MCF 10A (cell line): ENCODE measurements around the gene MORN1. TPM values are rescaled to one million over a fixed set of nuclear protein-coding genes. Genes with fewer than 3 reads are reported as not detected.

Experiments used
- BruUV-seq: library from RNA; stranded (reverse); fragments of 400-500 nt; replicated peaks from 2 replicates; lab custom pipeline; 2021; lab: Mats Ljungman, UMichigan
- CTCF ChIA-PET: fragments of 300-600 bp; sonication (Branson Sonifier 250); formaldehyde crosslinking; extraction: SDS; loops from one replicate; lab custom pipeline; 2021; ENCODE audit warnings: antibody characterized with exemption, inconsistent platforms; lab: Yijun Ruan, JAX
- POLR2A ChIA-PET: fragments of 300-600, 350-650 bp; sonication (Branson Sonifier 250); formaldehyde crosslinking; extraction: SDS; loops from one replicate; lab custom pipeline; 2020; ENCODE audit warnings: antibody characterized with exemption, inconsistent platforms; lab: Yijun Ruan, JAX
- DNase-seq: peaks from one replicate; pipeline ENCODE4 v3.0.0-alpha.2; 2018; ENCODE audit not compliant: unreplicated experiment
- H3K27ac Mint-ChIP-seq: one replicate; pipeline ENCODE4 v1.8.0; 2022; ENCODE audit warnings: mild to moderate bottlenecking, low read depth, mixed read lengths; ENCODE audit not compliant: unreplicated experiment
- H3K27me3 Mint-ChIP-seq: one replicate; pipeline ENCODE4 v1.8.0; 2022; ENCODE audit warnings: mixed read lengths; ENCODE audit not compliant: insufficient read depth, unreplicated experiment
- H3K36me3 Mint-ChIP-seq: one replicate; pipeline ENCODE4 v1.8.0; 2022; ENCODE audit warnings: mild to moderate bottlenecking, moderate library complexity, mixed read lengths; ENCODE audit not compliant: insufficient read depth, unreplicated experiment
- H3K4me1 Mint-ChIP-seq: one replicate; pipeline ENCODE4 v1.8.0; 2022; ENCODE audit warnings: mixed read lengths; ENCODE audit not compliant: insufficient read depth, unreplicated experiment
- H3K4me3 Mint-ChIP-seq: one replicate; pipeline ENCODE4 v1.8.0; 2022; ENCODE audit warnings: mild to moderate bottlenecking, moderate library complexity, mixed read lengths; ENCODE audit not compliant: unreplicated experiment
- H3K9me3 Mint-ChIP-seq: one replicate; pipeline ENCODE4 v1.8.0; 2022; ENCODE audit warnings: mixed read lengths; ENCODE audit not compliant: unreplicated experiment
- intact Hi-C: fragments of 100-400 bp; cut with micrococcal nuclease; formaldehyde crosslinking; loops from 2 replicates; pipeline ENCODE4 v1.14.1; 2022
- total RNA-seq: library from RNA; stranded (reverse); gene quantifications from 2 replicates; pipeline ENCODE4 v1.2.3, GENCODE V29; 2022
- TF ChIP-seq, protein P1 (sequence below): fragments of 200-600 bp; IDR thresholded peaks from one replicate; pipeline ENCODE4 v1.8.0; 2022; ENCODE audit warnings: antibody characterized with exemption, mild to moderate bottlenecking; ENCODE audit not compliant: unreplicated experiment

The MORN1 gene
- total RNA-seq, 1 experiment from 2014 or later, result 19.4 TPM

DNA sequence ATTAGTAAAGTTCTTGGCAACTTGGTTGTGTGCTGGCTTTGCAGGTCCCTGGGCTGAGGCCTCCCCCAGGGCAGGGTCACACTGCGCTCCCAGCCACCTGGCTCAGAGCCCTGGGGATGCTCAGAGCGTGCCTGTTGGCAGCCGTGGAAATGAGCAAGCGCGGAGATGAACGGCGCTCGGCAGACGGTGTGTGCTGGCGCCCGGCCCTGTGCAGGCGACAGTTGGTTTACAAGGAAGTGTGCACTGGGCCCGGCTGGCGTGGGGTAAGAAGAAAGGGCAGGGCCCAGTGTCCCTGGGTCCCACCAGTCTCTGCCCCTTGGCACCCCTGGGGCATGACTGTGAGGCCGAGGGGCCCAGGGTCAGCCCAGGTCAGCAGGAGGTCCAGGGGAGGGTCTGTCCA is 46.7 kb upstream of the MORN1 start:
- ChIA-PET CTCF (no interaction called here), POLR2A (no interaction called here)
- H3K27me3 Mint-ChIP-seq, result no peaks in the 10 kb centered on the region
- H3K4me1 Mint-ChIP-seq, result no peaks in the 10 kb centered on the region
- H3K4me3 Mint-ChIP-seq, result no peak overlapping the region
- intact Hi-C loops, result no loop called here
- DNase-seq, result no peak
- H3K9me3 Mint-ChIP-seq, result no peaks in the 10 kb centered on the region
- H3K36me3 Mint-ChIP-seq, result peaks cover 15% of the 10 kb centered on the region
- TF ChIP-seq, protein P1, sequence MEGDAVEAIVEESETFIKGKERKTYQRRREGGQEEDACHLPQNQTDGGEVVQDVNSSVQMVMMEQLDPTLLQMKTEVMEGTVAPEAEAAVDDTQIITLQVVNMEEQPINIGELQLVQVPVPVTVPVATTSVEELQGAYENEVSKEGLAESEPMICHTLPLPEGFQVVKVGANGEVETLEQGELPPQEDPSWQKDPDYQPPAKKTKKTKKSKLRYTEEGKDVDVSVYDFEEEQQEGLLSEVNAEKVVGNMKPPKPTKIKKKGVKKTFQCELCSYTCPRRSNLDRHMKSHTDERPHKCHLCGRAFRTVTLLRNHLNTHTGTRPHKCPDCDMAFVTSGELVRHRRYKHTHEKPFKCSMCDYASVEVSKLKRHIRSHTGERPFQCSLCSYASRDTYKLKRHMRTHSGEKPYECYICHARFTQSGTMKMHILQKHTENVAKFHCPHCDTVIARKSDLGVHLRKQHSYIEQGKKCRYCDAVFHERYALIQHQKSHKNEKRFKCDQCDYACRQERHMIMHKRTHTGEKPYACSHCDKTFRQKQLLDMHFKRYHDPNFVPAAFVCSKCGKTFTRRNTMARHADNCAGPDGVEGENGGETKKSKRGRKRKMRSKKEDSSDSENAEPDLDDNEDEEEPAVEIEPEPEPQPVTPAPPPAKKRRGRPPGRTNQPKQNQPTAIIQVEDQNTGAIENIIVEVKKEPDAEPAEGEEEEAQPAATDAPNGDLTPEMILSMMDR, result no peak
- BruUV-seq, result no TSS peak
- no peak overlapping the region for H3K27ac Mint-ChIP-seq

- CTCF ChIA-PET, result no interaction called here
- H3K27me3 Mint-ChIP-seq, result no peaks in the 10 kb centered on the region
- no TSS peak for BruUV-seq
- no peak overlapping the region for H3K4me3 Mint-ChIP-seq
- no peaks in the 10 kb centered on the region for H3K4me1 Mint-ChIP-seq
- peaks cover 15% of the 10 kb centered on the region for H3K36me3 Mint-ChIP-seq
- H3K27ac Mint-ChIP-seq, result no peak overlapping the region
- intact Hi-C loops, result no loop called here
- POLR2A ChIA-PET, result no interaction called here
- DNase-seq, result no peak
- TF ChIP-seq, protein P1, result no peak
- no peaks in the 10 kb centered on the region for H3K9me3 Mint-ChIP-seq
These were observed 46.3 kb upstream of the MORN1 start for GRCh38 chr1:2437617-2438016.

GRCh38 chr1:2436876-2437275 is 45.5 kb upstream of the MORN1 start:
- Mint-ChIP-seq H3K27me3 (no peaks in the 10 kb centered on the region), H3K4me3 (no peak overlapping the region), H3K4me1 (no peaks in the 10 kb centered on the region), H3K9me3 (no peaks in the 10 kb centered on the region), H3K36me3 (peaks cover 15% of the 10 kb centered on the region), H3K27ac (no peak overlapping the region)
- TF ChIP-seq, protein P1, result no peak
- no peak for DNase-seq
- POLR2A ChIA-PET, result no interaction called here
- intact Hi-C loops, result no loop called here
- CTCF ChIA-PET, result no interaction called here
- BruUV-seq, result no TSS peak

DNA sequence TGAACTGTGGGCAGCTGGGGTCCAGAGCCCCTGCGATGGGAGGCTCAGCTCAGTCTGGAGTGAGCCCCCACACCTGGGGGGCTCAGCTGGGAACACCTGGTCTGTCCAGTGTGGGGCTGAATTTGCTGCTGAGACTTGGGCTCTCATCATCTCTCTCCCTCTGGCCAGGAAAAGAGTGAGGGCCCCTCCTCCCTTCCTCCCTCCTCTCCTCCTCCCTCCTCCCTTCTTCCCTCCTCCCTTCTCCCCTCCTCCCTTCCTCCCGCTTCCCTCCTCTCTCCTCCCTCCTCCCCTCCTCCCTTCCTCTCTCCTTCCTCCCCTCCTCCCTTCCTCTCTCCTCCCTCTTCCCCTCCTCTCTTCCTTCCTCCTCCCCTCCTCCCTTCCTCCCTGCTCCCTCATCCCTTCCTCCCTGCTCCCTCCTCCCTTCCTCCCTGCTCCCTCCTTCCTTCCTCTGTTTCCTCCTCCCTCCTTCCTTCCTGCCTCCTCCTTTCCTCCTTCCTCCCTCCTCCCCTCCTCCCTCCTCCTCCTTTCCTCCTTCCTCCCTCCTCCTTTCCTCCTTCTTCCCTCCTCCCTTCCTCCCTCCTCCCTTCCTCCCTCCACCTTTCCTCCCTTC is 44.5 kb upstream of the MORN1 start:
- Mint-ChIP-seq H3K27ac (no peak overlapping the region), H3K36me3 (peaks cover 15% of the 10 kb centered on the region), H3K27me3 (no peaks in the 10 kb centered on the region), H3K4me3 (no peak overlapping the region), H3K9me3 (no peaks in the 10 kb centered on the region), H3K4me1 (no peaks in the 10 kb centered on the region)
- intact Hi-C loops, result no loop called here
- no TSS peak for BruUV-seq
- no peak for DNase-seq
- ChIA-PET POLR2A (no interaction called here), CTCF (no interaction called here)
- TF ChIP-seq, protein P1, result no peak
